ENCODE data around the gene GNAT1.

DNA sequence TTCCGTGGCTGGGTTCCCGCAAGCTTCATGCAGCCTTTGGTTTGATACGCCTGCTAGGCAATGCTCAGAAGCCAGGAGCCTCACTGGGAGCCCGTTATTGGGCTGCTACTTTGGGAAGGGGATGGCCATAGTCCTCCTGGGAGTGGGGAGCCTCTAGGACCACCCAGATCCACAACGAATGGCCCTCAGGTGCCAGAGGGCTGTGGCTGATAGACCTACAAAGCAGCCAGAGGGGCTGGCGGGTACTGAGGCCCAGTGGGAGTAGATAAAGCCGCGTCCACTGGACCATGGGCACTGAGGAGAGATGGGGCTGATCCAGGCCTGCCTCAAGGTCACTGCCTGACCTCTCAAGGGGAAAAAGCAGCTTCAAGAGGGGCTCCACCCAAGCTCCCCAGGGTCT lies 714 bp downstream of the GNAT1 start:
- TF ChIP-seq, protein P1, sequence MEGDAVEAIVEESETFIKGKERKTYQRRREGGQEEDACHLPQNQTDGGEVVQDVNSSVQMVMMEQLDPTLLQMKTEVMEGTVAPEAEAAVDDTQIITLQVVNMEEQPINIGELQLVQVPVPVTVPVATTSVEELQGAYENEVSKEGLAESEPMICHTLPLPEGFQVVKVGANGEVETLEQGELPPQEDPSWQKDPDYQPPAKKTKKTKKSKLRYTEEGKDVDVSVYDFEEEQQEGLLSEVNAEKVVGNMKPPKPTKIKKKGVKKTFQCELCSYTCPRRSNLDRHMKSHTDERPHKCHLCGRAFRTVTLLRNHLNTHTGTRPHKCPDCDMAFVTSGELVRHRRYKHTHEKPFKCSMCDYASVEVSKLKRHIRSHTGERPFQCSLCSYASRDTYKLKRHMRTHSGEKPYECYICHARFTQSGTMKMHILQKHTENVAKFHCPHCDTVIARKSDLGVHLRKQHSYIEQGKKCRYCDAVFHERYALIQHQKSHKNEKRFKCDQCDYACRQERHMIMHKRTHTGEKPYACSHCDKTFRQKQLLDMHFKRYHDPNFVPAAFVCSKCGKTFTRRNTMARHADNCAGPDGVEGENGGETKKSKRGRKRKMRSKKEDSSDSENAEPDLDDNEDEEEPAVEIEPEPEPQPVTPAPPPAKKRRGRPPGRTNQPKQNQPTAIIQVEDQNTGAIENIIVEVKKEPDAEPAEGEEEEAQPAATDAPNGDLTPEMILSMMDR (conservative IDR thresholded peaks at IDR 0.05; ENCODE audit: low read depth, low read length), result no peak
- no peak for TF ChIP-seq EZH2 (IDR thresholded peaks at IDR 0.05; ENCODE audit: low read length, unreplicated experiment)
- TF ChIP-seq EZH2phosphoT487 (IDR thresholded peaks at IDR 0.05; ENCODE audit: borderline replicate concordance, low read length), result no peak
